MM.1S (cell line): ENCODE results near the gene RBFOX1.

Experiments used
- CTCF ChIP-seq: fragments of 300-600 bp; sonication (generic); IDR thresholded peaks from 2 replicates; pipeline ENCODE4 v1.5.1; 2016; ENCODE audit warnings: antibody characterized with exemption, low read length, mixed read lengths
- EZH2 ChIP-seq: fragments of 300-600 bp; sonication (generic); optimal IDR thresholded peaks from 2 replicates; pipeline ENCODE3; 2017; ENCODE audit warnings: low read depth, mild to moderate bottlenecking, antibody characterized with exemption, low read length, mixed read lengths

DNA sequence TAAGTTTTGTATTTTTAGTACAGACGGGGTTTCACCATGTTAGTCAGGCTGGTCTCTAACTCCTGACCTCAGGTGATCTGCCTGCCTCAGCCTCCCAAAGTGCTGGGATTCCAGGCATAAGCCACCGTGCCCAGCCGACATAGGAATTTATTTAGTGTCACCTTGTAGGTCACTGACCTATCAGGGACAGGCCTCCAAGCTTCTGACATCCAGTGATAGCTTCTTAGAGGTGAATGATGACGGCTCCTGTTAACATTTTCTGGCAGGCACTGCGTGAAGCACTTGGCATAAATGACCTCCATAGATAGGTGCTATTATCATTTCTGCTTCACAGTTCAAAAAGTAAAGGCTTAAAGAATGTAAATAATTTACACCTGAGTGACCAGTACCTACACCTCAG, 71.6 kb downstream of the RBFOX1 start:
- TF ChIP-seq EZH2 (no peak), CTCF (no peak)
